ENCODE results near the gene SPSB4.

The SPSB4 gene

GRCh38 chr3:141170678-141171295 is 119.6 kb downstream of the SPSB4 start:
- TF ChIP-seq, protein P1, sequence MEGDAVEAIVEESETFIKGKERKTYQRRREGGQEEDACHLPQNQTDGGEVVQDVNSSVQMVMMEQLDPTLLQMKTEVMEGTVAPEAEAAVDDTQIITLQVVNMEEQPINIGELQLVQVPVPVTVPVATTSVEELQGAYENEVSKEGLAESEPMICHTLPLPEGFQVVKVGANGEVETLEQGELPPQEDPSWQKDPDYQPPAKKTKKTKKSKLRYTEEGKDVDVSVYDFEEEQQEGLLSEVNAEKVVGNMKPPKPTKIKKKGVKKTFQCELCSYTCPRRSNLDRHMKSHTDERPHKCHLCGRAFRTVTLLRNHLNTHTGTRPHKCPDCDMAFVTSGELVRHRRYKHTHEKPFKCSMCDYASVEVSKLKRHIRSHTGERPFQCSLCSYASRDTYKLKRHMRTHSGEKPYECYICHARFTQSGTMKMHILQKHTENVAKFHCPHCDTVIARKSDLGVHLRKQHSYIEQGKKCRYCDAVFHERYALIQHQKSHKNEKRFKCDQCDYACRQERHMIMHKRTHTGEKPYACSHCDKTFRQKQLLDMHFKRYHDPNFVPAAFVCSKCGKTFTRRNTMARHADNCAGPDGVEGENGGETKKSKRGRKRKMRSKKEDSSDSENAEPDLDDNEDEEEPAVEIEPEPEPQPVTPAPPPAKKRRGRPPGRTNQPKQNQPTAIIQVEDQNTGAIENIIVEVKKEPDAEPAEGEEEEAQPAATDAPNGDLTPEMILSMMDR (IDR thresholded peaks at IDR 0.05) = no peak
- TF ChIP-seq ZFX (IDR thresholded peaks at IDR 0.05; ENCODE audit: borderline replicate concordance) = no peak
- H3K27ac ChIP-seq = no peak overlapping the region

DNA sequence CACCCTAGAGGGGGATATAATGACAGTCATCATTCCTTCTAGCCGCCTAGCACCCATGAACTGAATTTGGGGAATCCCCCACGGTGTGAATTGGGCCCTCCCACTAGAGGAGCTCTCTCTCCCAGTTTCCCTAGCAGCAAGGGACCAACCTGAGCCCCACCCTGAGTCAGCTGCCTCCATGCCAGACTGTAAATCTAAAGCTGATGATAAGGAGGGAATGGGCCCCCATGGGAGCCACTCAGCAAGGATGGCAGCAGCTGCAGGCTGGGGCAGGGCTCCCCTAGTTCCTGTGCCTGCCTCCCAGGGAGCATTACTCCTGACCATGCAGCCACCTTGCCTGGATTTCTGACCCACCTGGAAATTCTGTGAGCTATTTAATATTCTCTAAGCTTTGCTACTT is 123.5 kb downstream of the SPSB4 start:
- TF ChIP-seq ZFX (IDR thresholded peaks at IDR 0.05; ENCODE audit: borderline replicate concordance) = no peak
- H3K27ac ChIP-seq = no peak overlapping the region

GRCh38 chr3:141176775-141177174 is 125.6 kb downstream of the SPSB4 start:
- no peak overlapping the region for H3K27ac ChIP-seq
- TF ChIP-seq ZFX (IDR thresholded peaks at IDR 0.05; ENCODE audit: borderline replicate concordance) = no peak
- TF ChIP-seq, protein P1 (IDR thresholded peaks at IDR 0.05) = no peak

DNA sequence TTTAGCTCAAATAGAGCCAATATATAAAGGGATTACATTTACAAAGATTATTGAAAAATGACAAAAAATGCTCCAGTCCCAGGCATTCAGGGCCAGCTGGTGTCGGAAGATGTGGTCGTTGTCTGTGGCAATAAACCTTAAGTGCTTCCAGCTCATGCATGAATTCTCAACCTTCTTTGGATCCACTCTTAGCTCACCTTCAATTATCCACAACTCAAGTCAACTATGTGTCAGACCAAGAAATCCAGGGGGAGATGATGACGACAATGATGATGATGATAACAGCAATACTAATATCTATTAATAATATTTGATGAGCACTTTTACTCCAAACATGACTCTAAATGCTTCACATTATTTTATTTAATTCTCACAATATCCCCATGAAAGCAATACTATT is 126.9 kb downstream of the SPSB4 start:
- TF ChIP-seq, protein P1 (IDR thresholded peaks at IDR 0.05) = no peak
- TF ChIP-seq ZFX (IDR thresholded peaks at IDR 0.05; ENCODE audit: borderline replicate concordance) = no peak
- H3K27ac ChIP-seq = no peak overlapping the region

DNA sequence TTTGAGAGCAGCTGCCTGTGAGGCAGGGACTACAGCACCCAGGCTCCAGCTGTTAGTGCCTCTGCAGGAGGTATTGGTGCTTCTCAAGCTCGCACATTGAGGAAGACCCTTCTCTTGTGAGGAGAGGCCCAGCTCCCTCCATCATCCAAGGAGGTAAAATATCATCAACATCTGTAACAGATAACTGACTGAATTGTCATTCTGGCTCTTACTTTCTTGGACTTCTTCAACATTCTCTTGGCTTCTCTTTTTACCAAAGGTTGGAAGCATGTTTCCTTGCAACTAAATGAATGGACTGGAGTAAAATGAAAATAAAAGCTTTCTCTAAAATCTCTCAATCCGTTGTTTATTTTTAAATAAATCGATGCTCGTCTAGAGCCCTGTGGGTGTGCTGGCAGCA is 127.4 kb downstream of the SPSB4 start:
- no peak for TF ChIP-seq ZFX (IDR thresholded peaks at IDR 0.05; ENCODE audit: borderline replicate concordance)
- TF ChIP-seq, protein P1 (IDR thresholded peaks at IDR 0.05) = no peak
- no peak overlapping the region for H3K27ac ChIP-seq

GRCh38 chr3:141179983-141180382 is 128.8 kb downstream of the SPSB4 start:
- no peak overlapping the region for H3K27ac ChIP-seq
- no peak for TF ChIP-seq ZFX (IDR thresholded peaks at IDR 0.05; ENCODE audit: borderline replicate concordance)
- TF ChIP-seq, protein P1 (IDR thresholded peaks at IDR 0.05) = no peak

GRCh38 chr3:141181196-141181595 is 130.0 kb downstream of the SPSB4 start:
- H3K27ac ChIP-seq = no peak overlapping the region
- TF ChIP-seq, protein P1 (IDR thresholded peaks at IDR 0.05) = no peak
- no peak for TF ChIP-seq ZFX (IDR thresholded peaks at IDR 0.05; ENCODE audit: borderline replicate concordance)

- no peak overlapping the region for H3K27ac ChIP-seq
- TF ChIP-seq, protein P1 (IDR thresholded peaks at IDR 0.05) = no peak
- no peak for TF ChIP-seq ZFX (IDR thresholded peaks at IDR 0.05; ENCODE audit: borderline replicate concordance)
These were observed 130.7 kb downstream of the SPSB4 start for GRCh38 chr3:141181819-141182218.
